ENCODE measurements around the gene CBARP.
A peak's percentile ranks its signal among the peaks of the same experiment; 100 is the strongest.

Gene CBARP, protein sequence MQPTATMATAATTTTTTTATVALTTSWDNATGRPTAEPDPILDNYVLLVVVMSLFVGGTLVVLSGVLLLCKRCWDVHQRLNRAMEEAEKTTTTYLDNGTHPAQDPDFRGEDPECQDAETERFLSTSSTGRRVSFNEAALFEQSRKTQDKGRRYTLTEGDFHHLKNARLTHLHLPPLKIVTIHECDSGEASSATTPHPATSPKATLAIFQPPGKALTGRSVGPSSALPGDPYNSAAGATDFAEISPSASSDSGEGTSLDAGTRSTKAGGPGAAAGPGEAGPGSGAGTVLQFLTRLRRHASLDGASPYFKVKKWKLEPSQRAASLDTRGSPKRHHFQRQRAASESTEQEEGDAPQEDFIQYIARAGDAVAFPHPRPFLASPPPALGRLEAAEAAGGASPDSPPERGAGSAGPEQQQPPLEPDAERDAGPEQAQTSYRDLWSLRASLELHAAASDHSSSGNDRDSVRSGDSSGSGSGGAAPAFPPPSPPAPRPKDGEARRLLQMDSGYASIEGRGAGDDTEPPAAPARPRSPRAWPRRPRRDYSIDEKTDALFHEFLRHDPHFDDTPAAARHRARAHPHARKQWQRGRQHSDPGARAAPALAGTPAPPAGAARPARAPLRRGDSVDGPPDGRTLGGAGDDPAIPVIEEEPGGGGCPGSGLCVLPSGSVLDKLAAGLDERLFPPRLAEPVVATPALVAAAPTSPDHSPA

GRCh38 chr19:1237754-1238368, at the start of gene CBARP:
Gene CBARP, minus strand, starts transcription at chr19:1238005. Its CDS starts 1,905 bp downstream, at chr19:1236100.
- peak; percentile 60 for DNase-seq

DNA sequence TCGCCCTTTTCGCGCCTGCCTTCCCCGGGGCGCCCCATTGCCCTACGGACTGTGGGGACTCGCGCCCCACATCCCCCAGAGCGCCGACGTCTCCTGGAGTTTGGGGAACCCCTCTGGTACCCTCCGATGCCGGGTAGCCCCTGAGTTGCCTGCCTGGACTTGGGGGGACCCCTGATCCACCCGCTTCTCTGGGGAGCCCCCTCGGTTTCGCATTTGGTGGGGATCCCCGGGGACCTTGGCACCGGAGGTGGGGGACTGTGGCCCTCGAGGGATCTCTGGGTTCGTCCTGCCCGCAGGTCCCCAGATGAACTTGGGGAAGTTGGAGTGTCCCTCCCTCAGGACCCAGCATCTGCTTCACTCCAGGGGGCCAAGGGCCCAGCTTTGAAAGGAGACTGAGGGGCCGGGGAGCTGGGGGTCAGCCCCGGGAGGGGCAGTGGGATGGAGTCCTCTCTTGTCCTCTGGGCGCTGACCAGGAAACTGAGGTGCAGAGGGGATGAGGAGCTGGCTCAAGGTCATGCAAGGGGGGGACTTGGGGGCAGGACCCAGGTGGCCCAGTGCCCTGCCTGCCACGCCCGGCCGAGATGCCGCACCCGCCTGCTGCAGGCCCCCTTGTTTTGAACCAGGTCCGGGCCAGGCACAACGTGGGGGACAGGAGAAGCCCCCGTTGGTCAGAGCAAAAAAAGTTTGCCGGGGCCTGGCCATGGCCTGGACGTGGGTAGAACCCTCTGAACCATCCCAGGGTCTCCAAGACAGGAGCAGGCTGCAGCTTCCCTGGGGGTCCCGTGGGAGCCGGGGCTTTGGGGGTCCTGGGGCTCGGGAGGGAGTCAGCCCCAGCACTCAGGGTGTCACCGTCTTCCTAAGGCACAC, 48.9 kb upstream of the CBARP start:
- DNase-seq: no peak

DNA sequence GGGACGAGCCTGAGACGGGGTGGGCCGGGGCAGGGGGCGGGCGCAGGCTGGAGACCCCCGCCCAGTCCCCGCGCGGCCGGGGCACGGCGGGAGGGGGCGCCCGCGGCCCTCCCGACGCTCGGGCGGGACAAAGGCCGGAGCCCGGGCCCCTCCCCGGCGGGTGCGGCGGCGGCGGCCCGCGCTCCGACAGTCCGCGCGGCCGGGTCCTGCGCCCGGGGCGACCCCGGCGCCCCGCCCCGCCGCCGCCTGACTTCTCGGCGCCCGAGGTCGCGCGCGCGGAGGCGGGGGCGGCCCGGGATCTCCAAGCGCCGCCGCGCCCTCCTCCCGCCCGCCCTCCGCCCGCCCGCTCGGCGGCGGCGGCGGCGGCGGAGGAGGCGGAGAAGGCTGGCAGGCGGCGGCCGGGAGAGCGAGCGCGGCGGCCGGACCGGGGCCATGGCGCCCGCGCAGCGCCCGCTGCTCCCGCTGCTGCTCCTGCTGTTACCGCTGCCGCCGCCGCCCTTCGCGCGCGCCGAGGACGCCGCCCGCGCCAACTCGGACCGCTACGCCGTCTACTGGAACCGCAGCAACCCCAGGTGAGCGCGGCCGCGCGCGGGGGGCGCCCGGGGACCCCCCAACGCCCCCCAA, 48.0 kb upstream of the CBARP start, which contains the start of gene EFNA2:
EFNA2 (plus strand) TSS at position 137 of the 624 bp plus-strand sequence; CDS start at position 433, 296 bp downstream.
- no peak for DNase-seq

DNA sequence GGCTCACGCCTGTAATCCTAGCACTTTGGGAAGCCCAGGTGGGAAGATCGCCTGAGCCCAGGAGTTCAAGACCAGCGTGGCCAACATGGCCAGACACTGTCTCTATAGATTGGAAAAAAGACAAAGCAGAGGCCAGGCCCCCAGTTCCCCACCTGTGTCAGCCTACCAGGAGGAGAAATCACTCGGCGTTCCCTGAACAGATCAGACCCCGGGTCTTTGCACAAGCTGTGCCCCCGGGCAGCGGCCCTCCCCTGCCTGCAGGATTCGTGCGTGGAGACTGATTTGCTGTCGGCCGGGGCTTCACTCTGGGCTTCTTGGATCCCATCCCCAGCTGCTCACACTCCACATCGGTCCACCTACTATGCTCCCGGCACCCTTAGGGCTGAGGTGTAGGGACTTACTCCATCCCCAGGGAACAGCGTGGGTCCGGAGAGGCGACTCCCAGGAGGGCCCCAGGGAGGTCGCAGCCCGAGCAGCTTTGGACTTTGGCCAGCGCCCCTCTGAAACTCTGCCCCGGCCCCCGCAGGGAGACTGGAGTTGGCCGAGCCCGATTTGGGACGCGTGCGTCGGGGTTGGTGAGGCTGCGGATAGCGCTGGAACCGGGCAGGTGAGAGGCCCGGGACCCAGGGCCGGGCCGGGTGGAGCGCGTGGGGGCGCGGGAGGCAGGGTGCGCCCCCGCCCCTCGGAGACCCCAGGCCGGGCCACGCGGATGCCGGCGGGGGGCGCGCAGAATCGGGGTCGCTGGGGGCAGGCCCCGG, 47.4 kb upstream of the CBARP start:
- DNase-seq: no peak

DNA sequence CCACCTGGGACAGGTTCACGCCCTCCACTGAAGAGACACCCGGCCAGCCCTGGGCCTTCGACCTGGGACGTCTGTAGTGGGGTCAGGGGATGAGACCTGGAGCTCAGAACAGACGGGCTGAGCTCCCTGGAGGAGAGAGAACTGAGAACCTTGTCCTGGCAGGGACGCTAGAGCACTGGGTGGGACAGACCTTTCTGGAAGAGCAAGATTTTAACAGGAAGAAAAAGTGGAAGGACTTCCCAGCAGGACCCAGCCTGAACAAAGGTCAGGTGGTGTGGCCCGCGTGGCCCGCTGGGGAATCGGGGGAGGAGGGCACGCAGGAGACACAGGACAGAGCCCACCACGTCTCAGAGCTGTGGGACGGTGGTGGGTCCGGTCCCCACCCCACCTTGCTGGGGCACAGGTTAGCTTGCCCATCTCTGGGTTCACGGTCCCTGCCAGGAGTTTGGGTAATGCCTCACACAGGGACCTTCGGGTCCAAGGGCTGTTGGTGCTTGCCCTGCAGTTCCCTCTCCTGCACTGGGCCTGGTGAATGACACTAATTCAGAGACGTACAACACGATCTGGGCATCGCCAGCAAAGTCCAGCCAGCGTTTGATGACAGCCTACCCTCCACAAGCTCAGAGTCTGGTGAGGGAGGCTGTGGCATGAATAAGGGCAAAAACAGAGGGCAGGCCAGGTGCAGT, 46.6 kb upstream of the CBARP start:
- DNase-seq: no peak

GRCh38 chr19:1283917-1284292, 46.1 kb upstream of the CBARP start:
- DNase-seq: no peak

DNA sequence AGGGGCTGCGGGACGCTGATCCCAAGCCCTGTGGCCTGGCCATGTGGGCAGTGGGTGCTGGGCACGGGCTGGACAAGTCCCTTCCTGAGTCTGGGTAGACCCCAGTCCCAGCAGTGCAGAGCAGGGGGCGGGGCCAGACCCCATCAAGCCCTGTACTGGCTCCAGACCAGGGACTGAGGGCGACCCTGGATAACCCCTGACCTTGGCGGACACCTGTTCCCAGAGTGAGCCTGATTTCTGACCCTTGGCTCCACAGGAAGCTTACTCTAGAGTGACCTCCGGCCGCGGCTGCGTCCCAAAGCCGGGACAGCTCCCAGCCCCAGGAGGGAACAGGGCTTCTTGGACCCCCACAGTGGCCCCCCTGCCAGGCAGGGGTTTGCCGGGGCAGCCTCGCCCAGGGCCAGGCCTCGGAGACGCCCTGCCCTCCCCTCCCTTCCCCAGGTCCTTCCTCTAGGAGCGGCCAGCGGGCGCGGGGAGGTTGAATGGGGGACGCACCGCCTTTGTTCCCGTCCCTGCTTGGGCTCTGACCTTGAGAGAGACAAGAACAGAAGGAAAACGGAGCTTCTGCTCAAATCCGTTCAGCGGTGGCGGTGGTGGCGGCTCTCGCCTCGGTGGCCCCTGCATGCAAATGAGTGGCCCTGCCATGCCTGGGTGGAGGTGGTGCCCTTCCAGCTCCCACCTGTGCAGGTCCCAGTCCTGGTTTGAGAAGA, 45.6 kb upstream of the CBARP start:
- no peak for DNase-seq

DNA sequence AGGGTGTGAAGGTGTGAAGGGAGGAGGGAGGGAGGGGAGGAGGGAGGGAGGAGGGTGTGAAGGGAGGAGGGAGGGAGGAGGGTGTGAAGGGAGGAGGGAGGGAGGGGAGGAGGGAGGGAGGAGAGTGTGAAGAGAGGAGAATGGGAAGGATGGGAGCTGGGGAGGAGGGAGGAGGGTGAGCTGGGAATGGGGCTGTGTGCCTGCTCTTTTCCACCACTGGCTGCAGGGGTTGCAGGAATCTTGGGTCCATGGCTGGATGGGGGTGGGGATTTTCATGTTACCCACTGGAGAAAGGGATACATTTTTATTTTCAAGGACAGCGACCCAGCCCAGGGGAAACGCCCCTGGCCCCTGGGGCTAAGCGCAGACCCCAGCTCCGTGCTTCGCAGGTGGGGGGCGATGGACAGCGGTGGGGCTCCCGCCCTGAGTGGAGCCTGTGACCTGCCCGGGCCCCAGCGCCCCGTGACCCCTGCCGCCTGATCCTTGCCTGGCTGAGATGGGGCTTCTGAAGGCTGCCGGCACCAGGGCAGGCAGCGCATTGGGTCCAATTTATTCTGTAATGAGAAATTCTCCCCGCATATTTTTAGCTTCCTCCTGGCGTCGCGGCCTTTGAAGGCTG, 44.9 kb upstream of the CBARP start:
- no peak for DNase-seq

DNA sequence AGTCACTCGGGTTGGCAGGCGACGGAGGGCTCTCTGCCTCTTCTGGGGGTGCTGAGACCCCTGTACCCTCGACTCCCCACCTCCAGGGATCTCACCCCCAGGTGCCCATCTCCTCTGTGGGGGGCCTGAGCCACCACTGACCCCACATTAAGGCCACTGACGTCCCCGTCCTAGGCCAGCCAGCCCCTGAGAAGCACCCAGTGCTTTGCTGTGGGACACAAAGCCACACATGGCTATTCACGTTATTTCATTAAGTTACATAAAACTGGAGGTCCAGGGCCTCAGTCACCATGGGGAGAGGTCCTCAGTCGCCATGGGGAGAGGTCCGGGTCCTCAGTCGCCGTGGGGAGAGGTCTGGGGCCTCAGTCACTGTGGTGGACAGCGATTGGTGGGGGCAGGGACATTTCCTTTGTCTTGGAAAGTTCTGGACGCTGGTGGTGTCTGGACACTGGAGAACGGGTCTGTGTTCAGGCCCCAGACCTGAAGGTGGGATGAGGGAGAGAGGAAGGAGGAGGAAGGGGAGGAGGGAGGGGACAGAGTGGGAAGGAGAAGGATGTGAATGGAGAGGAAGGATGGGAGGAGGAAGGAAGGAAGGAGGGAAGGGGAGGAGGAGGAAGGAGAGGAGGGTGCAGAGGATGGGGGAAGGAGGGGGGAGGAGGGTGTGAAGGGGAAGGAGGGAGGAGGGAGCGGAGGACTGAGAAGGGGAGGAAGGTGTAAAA, 43.9 kb upstream of the CBARP start:
- no peak for DNase-seq

DNA sequence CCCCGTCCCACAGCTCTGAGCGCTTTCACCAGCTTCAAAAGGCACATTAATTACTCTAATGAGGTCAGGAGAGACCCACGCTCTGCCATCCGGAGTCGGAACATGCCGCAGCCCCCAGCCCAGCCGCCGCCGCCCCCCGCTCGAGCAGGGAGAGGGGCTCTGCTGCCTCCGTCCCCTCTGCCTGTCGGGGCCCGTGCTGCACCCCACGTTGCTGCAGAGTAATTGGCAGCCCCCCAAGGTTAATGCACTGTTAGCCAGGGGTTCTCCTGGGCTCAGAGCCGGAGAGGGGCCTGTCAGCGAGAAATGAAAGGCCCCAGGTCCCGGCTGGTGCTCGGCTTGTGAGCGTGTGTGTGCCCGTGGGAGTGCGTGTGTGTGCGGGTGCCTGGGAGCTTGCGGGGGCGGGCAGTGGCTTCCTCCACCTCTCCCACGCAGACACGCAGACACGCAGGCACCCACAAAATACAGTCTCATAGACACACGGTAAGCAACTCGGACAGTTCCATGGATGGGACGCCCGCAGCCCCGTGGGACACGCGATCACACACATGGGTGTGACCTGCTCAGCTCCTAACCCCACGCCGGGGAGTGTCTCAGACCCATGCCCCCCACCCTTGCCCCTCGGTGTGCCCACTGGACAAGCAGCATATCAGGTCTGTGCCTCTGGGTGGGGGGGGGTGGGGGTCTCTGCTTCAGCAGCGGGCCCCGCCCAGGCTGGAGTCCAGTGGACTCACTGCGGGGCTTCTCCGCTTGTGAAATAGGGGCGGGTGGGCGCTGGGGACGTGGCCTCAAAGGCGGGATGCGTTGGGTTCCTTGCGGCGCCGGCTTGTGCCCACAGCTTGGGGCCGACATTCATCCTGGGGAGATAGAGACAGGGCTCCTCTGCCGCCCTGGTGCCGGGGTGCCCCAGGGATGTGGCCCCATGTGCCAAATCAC, 43.1 kb upstream of the CBARP start:
- DNase-seq: no peak

DNA sequence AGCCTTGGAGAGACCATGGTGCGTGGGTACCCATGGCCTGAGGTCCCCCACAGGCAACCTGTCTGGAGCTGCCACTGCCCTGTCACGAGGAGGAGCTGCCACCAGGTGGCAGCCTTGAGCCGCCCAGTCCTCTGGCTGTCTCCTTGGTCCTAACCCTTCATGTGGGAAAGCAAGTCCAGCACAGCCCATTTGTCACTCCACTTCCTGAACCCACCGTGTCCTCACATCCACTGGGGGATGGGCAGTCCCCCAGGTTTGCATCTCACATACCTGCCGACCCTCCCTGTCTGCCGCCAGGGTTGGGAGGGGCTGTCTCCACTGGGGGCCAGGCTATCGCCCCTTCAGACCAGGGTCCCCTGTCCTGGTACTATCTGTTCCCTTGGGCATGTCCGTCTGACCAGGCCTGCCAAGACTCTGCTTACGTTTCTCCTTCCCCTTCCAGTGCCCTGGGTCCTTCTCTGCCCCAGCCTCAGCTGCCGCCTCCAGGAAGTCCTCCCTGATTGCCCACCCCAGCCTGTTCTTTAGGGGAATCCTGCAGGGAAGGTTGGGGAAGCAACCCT, 42.1 kb upstream of the CBARP start:
- peak; percentile 82 for DNase-seq

GRCh38 chr19:1278713-1279660, 41.2 kb upstream of the CBARP start:
- DNase-seq: no peak

GRCh38 chr19:1278074-1278473, 40.3 kb upstream of the CBARP start:
- no peak for DNase-seq

GRCh38 chr19:1277061-1277460, 39.3 kb upstream of the CBARP start:
- no peak for DNase-seq

DNA sequence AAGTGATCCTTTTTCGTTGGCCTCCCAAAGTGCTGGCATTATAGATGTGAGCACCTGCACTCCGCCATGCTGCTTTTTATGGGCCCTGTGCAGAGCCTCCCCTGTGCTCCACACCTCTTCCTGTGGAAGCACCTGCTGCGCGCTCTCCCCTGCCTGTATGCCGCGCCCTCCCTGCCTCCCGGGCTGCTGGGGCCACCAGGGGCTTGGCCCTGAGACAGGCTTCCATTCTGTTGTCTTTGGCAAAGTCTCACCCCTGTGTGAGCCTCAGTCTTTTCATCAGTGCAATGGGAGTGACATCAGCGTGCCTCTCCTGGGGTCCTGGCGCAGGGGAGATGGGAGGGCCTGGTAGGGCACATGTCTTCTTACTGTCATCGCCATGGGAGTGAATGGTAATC, 38.8 kb upstream of the CBARP start:
- no peak for DNase-seq

DNA sequence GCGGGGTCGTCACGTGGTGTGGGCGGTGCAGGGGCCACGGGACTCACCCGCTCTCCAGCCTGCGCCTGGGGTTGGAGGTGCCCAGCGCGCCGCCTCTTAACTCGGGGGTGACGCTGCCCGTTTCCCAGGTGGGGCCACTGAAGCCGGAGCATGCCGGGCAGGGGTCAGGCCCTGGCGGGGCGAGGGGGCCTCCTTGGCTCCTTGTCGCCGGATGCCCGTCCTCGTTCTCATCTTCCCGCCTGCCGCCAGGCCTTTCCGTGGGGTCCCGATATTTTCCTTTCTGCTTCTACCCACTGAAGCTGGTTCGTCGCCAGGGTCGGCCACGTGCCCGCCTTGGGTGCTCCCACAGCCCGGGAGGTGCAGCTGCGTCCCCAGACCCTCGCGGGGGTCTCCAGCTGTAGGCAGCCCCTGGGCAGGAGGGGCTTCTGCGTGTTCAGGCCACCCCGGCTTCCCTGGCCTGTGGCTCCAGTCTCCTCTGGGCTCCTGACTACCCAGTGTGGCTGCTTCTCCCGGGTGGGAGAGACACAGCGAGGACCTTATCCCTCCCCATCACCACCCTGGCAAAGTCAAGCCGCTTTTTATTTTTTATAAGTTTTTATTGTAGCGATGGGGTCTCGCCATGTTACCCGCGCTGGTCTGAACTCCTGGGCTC, 38.3 kb upstream of the CBARP start:
- DNase-seq: no peak
